ENCODE measurements around the gene GPR84. TPM values are rescaled to one million over a fixed set of nuclear protein-coding genes. Genes with fewer than 3 reads are reported as not detected.

GPR84 gene
- total and polyA plus RNA-seq, 2 of the 8 experiments (the other 6 are each of a cell fraction or from before 2014, with no cell fraction given) = 0.09 TPM; not detected in 1

GRCh38 chr12:54333420-54334034, 30.8 kb downstream of the GPR84 start (continued):
- TF ChIP-seq E2F6 (IDR thresholded peaks at IDR 0.05) = no peak
- no peak for TF ChIP-seq JUND (IDR thresholded peaks at IDR 0.05; ENCODE audit: low read length)
- no peak for TF ChIP-seq RXRA (IDR thresholded peaks at IDR 0.05; ENCODE audit: insufficient read depth, low read depth, low read length)
- TF ChIP-seq NANOG (IDR thresholded peaks at IDR 0.05; ENCODE audit: insufficient read depth, low read depth, low read length, poor library complexity, severe bottlenecking) = no peak
- TF ChIP-seq SRF (IDR thresholded peaks at IDR 0.05; ENCODE audit: low read depth, low read length) = no peak
- no peak for TF ChIP-seq TBP (IDR thresholded peaks at IDR 0.05; ENCODE audit: low read depth, low read length)

Measured in H1 (cell line).